Measurements from ENCODE around the gene OAS2.

Gene OAS2

GRCh38 chr12:112939761-112940381 is 38.4 kb upstream of the OAS2 start:
- DNase-seq, result no peak
- TF ChIP-seq CTCF (IDR thresholded peaks at IDR 0.05), result no peak

GRCh38 chr12:112941528-112942335 is 36.6 kb upstream of the OAS2 start:
- H3K27me3 Mint-ChIP-seq (ENCODE audit: low read depth, poor library complexity), result peaks cover 72% of the 10 kb centered on the region
- H3K36me3 Mint-ChIP-seq (ENCODE audit: low read depth), result no peaks in the 10 kb centered on the region
- no peak for DNase-seq
- peaks cover 5% of the 10 kb centered on the region for H3K4me1 Mint-ChIP-seq
- no peak for TF ChIP-seq CTCF (IDR thresholded peaks at IDR 0.05)
- no peak overlapping the region for H3K4me3 Mint-ChIP-seq
- H3K9me3 Mint-ChIP-seq, result no peaks in the 10 kb centered on the region
- H3K27ac Mint-ChIP-seq, result no peak overlapping the region

More at GRCh38 chr12:112939761-112940381, 38.4 kb upstream of the OAS2 start:
- H3K9me3 Mint-ChIP-seq, result no peaks in the 10 kb centered on the region
- no peaks in the 10 kb centered on the region for H3K36me3 Mint-ChIP-seq (ENCODE audit: low read depth)
- H3K4me1 Mint-ChIP-seq, result peaks cover 5% of the 10 kb centered on the region
- H3K4me3 Mint-ChIP-seq, result no peak overlapping the region
- H3K27ac Mint-ChIP-seq, result no peak overlapping the region
- peaks cover 78% of the 10 kb centered on the region for H3K27me3 Mint-ChIP-seq (ENCODE audit: low read depth, poor library complexity)

GRCh38 chr12:112942572-112942971 is 35.7 kb upstream of the OAS2 start:
- Mint-ChIP-seq H3K4me3 (no peak overlapping the region), H3K9me3 (no peaks in the 10 kb centered on the region), H3K36me3 (ENCODE audit: low read depth) (no peaks in the 10 kb centered on the region), H3K27me3 (ENCODE audit: low read depth, poor library complexity) (peaks cover 69% of the 10 kb centered on the region), H3K27ac (no peak overlapping the region), H3K4me1 (peaks cover 5% of the 10 kb centered on the region)
- DNase-seq, result no peak
- TF ChIP-seq CTCF (IDR thresholded peaks at IDR 0.05), result no peak

GRCh38 chr12:112944024-112944690 is 34.2 kb upstream of the OAS2 start:
- TF ChIP-seq CTCF (IDR thresholded peaks at IDR 0.05), result no peak
- Mint-ChIP-seq H3K4me1 (no peaks in the 10 kb centered on the region), H3K27ac (peak overlapping the region; percentile 16), H3K4me3 (no peak overlapping the region), H3K27me3 (ENCODE audit: low read depth, poor library complexity) (peaks cover 57% of the 10 kb centered on the region), H3K36me3 (ENCODE audit: low read depth) (no peaks in the 10 kb centered on the region), H3K9me3 (no peaks in the 10 kb centered on the region)
- DNase-seq, result no peak

- no peaks in the 10 kb centered on the region for H3K36me3 Mint-ChIP-seq (ENCODE audit: low read depth)
- peaks cover 43% of the 10 kb centered on the region for H3K27me3 Mint-ChIP-seq (ENCODE audit: low read depth, poor library complexity)
- H3K9me3 Mint-ChIP-seq, result no peaks in the 10 kb centered on the region
- no peak overlapping the region for H3K4me3 Mint-ChIP-seq
- peak overlapping the region; percentile 64 for H3K27ac Mint-ChIP-seq
- no peak for DNase-seq
- H3K4me1 Mint-ChIP-seq, result no peaks in the 10 kb centered on the region
- TF ChIP-seq CTCF (IDR thresholded peaks at IDR 0.05), result no peak
Observed at GRCh38 chr12:112945515-112945914, 32.8 kb upstream of the OAS2 start.

Data from nephron progenitor cell (in vitro differentiated cells).